ENCODE data around the gene THBS3. TPM values are rescaled to one million over a fixed set of nuclear protein-coding genes. Genes with fewer than 3 reads are reported as not detected.

The THBS3 gene
- total RNA-seq, 2 experiments from 2014 or later: 11.1 to 28.7 TPM

DNA sequence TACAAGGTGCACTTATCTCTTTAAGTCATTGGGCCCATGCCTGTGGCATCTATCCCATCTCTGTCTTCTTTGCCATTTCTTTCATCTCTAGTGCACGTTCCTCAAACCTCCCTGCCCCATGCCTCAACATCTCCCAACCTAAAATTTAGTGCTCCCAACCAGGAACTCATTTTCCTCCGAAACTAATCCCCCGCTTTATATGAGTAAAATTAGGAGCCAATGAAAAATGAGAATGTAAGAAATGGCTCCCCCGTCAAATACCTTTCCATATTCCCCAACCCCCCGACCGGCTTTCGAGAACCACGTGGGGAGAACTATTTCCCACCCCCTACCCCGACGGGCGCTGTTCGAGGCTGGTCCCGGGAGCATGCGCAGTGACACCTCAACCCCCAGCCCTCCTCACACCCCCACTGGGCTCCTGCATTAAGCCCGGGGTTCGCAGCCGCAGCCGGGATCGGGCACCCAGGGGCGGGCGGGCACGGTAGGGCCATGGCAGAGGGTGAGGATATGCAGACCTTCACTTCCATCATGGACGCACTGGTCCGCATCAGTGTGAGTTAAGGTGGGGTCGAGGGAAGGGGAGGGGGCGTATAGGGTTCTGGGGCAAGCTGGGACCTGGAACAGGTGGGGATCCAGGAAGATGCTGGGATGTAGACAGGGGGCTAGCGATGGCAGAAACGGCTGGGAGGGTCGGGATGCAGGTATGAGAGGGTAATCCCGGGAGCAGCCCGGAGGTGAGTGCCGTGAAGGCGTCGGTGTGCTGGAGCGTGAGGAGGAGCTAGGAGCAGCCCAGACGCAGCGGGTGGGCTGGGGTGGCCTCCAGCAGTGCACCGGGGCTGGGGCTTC is 34.0 kb downstream of the THBS3 start, which contains the start of gene TRIM46:
TSS of gene TRIM46 (plus strand) at position 372 of the 846 bp plus-strand sequence. CDS start at position 490, 118 bp downstream.
- peak within 1 kb of the TSS; percentile 90 for H2AFZ ChIP-seq (ENCODE audit: low read length)
- BruUV-seq (replicated peaks): no TSS peak
- peak within 1 kb of the TSS; percentile 82 for H3K4me3 ChIP-seq (ENCODE audit: low read depth, low read length, poor library complexity, severe bottlenecking)
- H4K20me1 ChIP-seq (ENCODE audit: insufficient read depth, low read length): no peaks in the 10 kb centered on the region
- TF ChIP-seq EZH2phosphoT487 (IDR thresholded peaks at IDR 0.05; ENCODE audit: borderline replicate concordance, low read depth, low read length): no peak
- TF ChIP-seq, protein P1, sequence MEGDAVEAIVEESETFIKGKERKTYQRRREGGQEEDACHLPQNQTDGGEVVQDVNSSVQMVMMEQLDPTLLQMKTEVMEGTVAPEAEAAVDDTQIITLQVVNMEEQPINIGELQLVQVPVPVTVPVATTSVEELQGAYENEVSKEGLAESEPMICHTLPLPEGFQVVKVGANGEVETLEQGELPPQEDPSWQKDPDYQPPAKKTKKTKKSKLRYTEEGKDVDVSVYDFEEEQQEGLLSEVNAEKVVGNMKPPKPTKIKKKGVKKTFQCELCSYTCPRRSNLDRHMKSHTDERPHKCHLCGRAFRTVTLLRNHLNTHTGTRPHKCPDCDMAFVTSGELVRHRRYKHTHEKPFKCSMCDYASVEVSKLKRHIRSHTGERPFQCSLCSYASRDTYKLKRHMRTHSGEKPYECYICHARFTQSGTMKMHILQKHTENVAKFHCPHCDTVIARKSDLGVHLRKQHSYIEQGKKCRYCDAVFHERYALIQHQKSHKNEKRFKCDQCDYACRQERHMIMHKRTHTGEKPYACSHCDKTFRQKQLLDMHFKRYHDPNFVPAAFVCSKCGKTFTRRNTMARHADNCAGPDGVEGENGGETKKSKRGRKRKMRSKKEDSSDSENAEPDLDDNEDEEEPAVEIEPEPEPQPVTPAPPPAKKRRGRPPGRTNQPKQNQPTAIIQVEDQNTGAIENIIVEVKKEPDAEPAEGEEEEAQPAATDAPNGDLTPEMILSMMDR (conservative IDR thresholded peaks at IDR 0.05; ENCODE audit: low read length): peak; percentile 62; the same call in 1 of the 2 replicates
- H3K4me2 ChIP-seq (ENCODE audit: low read length): peak within 1 kb of the TSS; percentile 91
- intact Hi-C loops (cut with micrococcal nuclease; ENCODE audit: unreplicated experiment): loop anchor here (1.0 to 2.0 kb wide), 2 partner anchors 33 to 54 kb away; partner anchors contain the start of gene DPM3
- peaks cover 14% of the 10 kb centered on the region; the same call in 1 of the 2 replicates for H3K79me2 ChIP-seq (ENCODE audit: insufficient read depth, low read depth, low read length)
- peak; percentile 72 for DNase-seq (ENCODE audit: low spot score)
- H3K9me2 ChIP-seq (ENCODE audit: insufficient read depth, low read length): no peaks in the 10 kb centered on the region
- POLR2A ChIA-PET: interaction anchor here (0.6 to 2.1 kb wide), 7 partner anchors 20 to 134 kb away, joined by 3 to 7 read pairs (median 6); no protein-coding TSS in a partner anchor
- H3K27ac ChIP-seq (ENCODE audit: low read depth, low read length, poor library complexity, severe bottlenecking): peak within 1 kb of the TSS; percentile 64
- H3K36me3 ChIP-seq (ENCODE audit: insufficient read depth, low read length): peaks cover 17% of the 10 kb centered on the region; the same call in 1 of the 2 replicates
- peaks cover 35% of the 10 kb centered on the region for H3K4me1 ChIP-seq (ENCODE audit: insufficient read depth, low read length, poor library complexity, severe bottlenecking)
- no peaks in the 10 kb centered on the region for H3K9me3 ChIP-seq (ENCODE audit: low read length)
- CTCF ChIA-PET (ENCODE audit: unreplicated experiment): interaction anchor here (0.9 to 1.8 kb wide), 5 partner anchors 12 to 150 kb away, joined by 3 to 12 read pairs (median 3); partner anchors contain the start of gene THBS3

DNA sequence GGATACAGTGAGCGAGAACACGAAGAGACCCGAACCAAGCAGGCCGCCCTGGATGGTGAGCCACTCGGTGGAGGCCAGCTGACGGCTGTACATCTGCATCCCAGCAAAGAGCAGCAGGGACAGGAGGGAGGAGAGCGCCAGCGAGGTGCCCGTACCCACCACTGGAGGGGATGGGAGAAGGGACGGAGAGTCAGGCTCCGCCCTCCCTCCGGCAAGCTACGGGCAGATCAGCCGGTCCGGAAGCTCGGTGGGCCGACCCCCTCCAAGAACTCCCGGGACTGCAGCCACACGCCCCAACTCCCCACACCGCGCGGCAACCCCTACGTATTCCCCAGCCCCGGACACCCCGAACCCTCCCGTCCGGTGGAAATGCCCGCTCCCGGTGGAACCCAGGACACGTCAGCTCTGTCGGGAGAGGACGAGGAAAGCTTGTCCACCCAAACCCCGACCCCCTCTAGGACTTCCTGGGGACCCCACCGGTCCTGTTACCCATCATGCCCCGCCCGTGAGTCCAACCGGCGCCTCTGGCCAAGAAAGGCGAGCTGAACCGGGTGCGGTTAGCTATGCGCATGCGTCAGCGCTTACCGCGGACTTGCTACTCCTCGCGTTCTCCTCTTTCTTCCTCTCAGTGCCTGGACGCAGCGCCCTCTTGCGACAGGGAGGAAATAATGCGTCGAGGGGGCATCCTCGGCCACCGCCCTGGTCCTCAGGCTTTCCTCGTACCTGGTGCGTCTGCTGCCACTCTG is 34.8 kb downstream of the THBS3 start, which contains the start of gene KRTCAP2:
TSS of gene KRTCAP2 (minus strand) at position 573 of the 746 bp plus-strand sequence. CDS start at position 493, 80 bp downstream.
- peaks cover 18% of the 10 kb centered on the region; the same call in 1 of the 2 replicates for H3K36me3 ChIP-seq (ENCODE audit: insufficient read depth, low read length)
- H3K27ac ChIP-seq (ENCODE audit: low read depth, low read length, poor library complexity, severe bottlenecking): peak within 1 kb of the TSS; percentile 64
- peaks cover 14% of the 10 kb centered on the region; the same call in 1 of the 2 replicates for H3K79me2 ChIP-seq (ENCODE audit: insufficient read depth, low read depth, low read length)
- TF ChIP-seq, protein P1 (conservative IDR thresholded peaks at IDR 0.05; ENCODE audit: low read length): peak; percentile 92
- TF ChIP-seq EZH2phosphoT487 (IDR thresholded peaks at IDR 0.05; ENCODE audit: borderline replicate concordance, low read depth, low read length): no peak
- no TSS peak for BruUV-seq (replicated peaks)
- H2AFZ ChIP-seq (ENCODE audit: low read length): peak within 1 kb of the TSS; percentile 90
- no peaks in the 10 kb centered on the region for H3K9me3 ChIP-seq (ENCODE audit: low read length)
- H3K4me1 ChIP-seq (ENCODE audit: insufficient read depth, low read length, poor library complexity, severe bottlenecking): peaks cover 37% of the 10 kb centered on the region
- H3K4me2 ChIP-seq (ENCODE audit: low read length): peak within 1 kb of the TSS; percentile 91
- intact Hi-C loops (cut with micrococcal nuclease; ENCODE audit: unreplicated experiment): loop anchor here (1.0 to 2.0 kb wide), 2 partner anchors 32 to 54 kb away; partner anchors contain the start of gene DPM3
- POLR2A ChIA-PET: interaction anchor here (0.6 to 2.0 kb wide), 11 partner anchors 12 to 135 kb away, joined by 3 to 8 read pairs (median 4); no protein-coding TSS in a partner anchor
- peak; percentile 98 for DNase-seq (ENCODE audit: low spot score)
- CTCF ChIA-PET (ENCODE audit: unreplicated experiment): interaction anchor here (0.7 to 1.8 kb wide), 7 partner anchors 12 to 151 kb away, joined by 3 to 12 read pairs (median 3); partner anchors contain the start of gene THBS3
- H3K9me2 ChIP-seq (ENCODE audit: insufficient read depth, low read length): no peaks in the 10 kb centered on the region
- peak within 1 kb of the TSS; percentile 82 for H3K4me3 ChIP-seq (ENCODE audit: low read depth, low read length, poor library complexity, severe bottlenecking)
- H4K20me1 ChIP-seq (ENCODE audit: insufficient read depth, low read length): no peaks in the 10 kb centered on the region
